Measurements from ENCODE around the gene STRA8.

Gene STRA8

DNA sequence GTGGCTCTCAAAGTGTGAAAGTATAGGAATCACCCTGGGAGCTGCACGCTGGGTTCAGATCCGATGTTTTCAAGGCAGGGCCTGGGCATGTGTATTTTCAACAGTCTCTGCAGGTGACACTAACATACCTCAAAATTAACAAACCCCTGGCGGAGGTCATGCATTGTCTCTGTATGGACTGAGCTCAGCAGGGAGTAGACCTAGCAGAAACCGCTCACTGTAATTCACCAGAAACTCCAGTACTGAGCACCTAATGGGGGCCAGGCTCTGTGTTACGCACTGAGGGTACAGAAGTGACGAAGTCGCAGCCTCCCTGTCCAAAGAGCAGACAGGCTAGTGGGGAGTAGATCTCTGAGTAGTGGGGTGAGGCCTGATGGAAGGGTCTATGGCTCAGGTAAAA is 5.6 kb downstream of the STRA8 start:
- DNase-seq, result no peak

DNA sequence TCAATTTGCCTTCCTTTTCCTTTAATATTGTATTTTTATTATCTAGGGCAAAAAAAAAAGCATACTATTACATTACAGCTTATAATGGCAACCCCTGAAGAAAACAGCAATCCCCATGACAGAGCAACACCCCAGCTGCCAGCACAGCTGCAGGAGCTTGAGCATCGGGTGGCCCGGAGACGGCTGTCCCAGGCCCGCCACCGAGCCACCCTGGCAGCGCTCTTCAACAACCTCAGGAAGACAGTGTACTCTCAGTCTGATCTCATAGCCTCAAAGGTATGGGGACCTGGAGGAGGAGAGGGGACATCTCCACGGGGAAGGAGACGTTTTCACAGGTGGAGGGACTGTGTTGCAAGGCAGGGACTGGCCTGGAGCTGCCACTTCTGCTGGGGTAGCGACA is 6.8 kb downstream of the STRA8 start:
- no peak for DNase-seq

DNA sequence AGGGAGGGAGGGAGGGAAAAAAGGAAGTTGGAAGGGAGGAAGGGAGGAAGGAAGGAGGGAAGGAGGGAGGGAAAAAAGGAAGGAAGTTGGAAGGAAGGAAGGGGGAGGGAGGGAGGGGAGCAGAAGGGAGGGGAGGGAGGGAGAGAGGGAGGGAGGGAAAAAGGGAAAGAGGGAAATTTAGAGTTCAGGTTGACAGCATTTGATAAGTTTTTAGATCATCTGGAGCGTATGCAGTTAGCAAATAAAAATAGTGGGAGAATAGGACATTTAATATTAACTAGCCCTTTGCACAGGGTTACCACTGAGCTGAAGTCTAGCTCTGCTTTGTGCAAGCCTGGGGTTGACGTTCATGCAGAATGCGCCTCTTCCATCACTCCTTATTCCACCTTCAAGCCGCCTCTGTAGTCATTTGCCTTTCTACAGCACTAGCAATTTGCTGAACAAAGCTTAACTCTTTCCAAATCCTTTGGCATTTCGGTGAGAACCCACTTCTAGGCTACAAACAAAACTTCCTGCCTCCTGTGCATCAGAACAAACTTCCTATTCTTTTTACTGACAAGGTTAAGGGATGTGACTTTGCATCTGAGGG is 8.6 kb downstream of the STRA8 start:
- DNase-seq, result no peak

DNA sequence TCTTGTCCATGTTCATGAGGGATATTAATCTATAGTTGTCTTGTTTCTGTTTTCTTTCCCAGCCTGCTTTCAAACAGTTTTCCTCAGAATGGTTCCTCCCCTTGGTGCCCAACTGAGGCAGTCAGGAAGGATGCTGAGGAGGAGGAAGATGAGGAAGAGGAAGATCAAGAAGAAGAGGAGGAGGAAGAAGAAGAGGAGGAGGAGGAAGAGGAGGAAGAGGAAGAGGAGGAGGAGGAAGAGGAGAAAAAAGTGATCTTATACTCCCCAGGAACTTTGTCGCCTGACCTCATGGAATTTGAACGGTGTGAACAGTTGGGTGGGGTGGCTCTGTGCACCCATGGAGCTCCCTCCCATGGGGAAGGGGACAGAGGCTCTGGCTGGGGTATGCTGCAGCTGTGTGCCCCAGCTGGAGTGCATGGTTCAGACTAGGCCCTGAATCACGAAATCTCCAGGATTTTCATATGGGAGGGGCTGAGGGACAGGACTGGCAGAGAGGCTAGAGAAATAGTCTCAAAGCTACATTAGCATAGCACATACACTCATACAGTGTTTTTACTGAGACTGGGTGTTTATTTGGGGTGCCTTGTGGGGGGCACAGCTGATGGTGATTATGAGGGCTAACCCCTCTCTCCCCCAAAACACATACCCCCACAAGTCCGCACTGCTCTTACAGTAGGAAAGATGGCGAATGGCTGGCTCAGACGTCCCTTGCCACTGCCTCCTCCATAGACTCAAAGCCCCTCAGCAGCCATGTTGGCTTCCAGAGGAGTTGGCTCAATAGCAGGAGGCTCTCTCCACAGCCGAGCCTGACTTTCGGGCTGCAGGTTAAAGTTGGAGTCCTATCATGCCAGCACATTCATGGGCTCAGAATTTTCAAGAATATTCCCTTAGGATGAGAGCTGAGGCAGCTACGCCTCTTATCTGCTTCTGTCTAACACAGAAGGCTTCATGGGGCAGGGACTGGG is 11.9 kb downstream of the STRA8 start:
- no peak for DNase-seq

DNA sequence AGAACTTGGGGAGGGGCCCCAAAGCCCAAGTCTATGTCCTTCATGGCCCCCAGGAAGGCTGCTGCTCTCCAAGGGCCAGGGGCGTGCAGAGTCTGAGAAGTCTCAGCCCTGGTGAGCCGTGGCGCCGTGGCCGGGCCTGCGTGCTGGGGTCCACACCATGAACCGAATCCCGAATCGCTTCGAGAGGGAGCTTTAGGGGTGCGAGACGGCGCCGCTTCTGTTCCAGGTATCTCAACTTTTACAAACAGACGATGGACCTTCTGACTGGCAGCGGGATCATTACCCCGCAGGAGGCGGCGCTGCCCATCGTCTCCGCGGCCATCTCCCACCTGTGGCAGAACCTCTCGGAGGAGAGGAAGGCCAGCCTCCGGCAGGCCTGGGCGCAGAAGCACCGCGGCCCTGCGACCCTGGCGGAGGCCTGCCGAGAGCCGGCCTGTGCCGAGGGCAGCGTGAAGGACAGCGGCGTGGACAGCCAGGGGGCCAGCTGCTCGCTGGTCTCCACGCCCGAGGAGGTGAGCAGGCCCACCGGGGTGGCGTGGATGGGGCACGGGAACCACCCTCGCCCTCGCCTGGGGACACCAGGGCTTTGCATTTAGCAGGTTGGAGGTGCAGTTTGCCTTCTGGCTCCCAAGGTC is 12.7 kb downstream of the STRA8 start:
- no peak for DNase-seq

DNA sequence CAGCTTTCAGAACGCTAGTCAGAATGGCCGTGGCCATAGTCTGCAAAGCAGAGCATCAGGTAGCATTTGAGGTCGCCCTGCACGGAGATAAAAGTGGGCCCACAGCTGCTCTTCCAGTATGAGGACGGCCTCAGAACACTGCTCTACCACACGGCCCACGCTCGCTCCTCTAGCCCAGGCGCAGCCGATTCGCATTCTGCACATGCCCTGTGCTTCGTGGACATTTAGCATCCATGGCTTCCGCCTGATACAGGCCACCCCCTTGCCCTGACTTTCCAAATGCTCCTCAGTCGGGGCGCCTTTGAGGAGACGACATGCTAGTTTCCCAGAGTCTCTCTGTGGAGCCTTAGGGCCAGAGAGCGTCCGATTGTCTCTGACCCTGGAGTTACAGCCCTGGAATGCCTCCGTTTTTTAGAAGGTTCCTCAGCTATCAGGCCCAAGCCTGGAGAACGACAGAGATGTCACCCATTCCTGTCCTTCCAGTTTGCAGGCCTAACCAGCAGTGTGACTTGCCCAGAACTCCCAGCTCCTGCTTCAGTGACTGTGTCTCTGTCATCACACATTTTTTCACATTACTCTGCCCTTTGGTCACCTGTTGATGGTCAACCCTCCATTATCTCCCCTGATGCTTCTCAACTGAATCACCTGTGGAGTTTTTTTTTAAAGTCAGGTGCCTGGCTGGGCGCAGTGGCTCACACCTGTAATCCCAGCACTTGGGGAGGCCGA is 14.3 kb downstream of the STRA8 start:
- DNase-seq, result no peak

DNA sequence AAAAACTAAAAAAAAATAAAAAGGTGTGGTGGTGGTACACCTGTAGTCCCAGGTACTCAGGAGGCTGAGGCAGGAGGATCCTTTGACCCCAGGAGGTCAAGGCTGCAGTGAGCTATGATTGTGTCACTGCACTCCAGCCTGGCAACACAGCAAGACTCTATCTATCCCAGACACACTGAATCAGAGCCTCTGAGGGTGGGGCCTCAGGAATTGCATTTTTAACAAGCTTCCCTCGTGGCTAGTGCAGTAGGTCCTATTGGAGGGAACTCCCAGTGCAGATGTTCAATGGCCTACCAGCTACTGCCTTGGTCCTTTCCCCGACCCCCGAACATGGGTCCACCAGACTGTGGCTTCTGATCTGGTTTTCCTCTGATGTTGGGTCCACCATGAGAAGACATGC is 14.9 kb downstream of the STRA8 start:
- no peak for DNase-seq

DNA sequence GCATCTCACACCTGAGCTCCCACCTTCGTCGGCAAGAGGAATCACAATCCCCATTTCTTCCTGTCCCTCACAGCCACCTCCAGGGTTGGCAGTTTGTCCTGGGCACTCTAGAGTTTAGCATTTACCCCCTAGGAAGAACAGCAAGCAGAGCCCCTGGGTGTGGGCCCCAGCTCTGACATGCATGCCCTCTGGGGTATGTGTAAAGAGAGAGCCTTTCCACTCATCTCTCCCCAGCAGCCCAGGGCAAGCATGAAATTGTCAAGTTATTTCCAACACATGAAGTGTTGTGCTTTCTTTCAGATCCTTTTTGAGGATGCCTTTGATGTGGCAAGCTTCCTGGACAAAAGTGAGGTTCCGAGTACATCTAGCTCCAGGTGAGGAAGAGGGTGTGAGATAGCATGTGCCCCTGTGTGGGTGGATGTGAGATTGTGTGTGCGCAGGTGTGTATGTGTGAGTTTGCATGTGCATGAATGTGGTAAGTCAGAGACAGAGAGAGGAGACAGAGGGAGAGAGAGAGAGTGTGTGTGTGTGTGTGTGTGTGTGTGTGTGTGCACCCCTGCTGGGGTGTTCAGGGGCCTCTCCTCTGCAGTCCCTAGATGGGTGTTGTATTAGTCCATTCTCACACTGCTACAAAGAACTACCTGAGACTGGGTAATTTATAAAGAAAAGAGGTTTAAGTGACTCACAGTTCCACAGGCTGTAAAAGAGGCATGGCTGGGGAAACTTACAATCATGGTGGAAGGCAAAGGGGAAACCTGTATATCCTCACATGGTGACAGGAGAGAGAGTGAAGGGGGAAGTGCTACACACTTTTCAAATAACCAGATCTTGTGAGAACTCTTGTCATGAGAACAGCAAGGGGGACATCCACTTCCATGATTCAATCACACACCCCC is 18.1 kb downstream of the STRA8 start:
- DNase-seq, result no peak

DNA sequence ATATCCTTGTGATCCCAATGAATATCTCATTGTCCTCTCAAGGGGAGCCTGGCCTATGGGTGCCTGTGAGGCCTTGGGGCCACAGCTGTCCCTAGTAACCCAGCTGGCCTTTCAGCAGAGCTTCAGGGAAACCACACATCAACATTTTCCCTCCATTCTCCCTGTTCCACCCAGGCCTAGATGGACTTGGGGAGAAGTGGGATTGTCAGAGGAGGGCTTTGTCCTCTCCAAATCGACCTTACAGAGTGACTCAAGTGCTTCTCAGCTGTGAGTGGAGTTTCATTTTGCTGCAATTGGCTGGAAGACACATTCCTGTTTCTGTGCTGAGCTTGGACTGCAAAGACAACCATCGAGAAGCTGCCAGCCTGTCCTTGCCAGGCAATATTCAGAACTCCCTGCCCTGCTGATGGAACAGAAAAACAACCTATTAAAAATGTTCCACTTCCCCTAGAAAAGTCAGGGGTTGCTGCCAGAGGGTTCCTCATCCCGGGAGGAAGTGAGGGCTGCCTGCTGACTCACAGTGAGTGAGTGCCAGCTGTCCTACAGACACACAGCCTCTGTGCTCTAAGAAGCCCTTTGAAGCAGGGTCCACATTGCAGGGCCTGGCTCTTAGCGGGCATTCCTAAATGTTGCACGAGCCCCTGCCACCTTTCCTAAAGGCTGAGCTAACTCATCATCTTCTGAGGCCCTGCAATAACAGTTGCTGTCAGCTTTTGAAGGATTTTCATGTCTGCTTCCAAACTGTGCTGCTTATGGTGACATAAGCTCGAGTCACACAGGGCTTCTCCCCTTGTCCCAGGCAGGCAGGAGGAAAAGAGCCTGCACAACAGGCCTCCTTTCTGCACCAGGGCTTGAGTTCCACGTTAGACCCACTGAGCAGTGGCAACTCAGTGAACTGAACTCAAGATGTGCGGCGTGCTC is 20.5 kb downstream of the STRA8 start:
- DNase-seq, result no peak

DNA sequence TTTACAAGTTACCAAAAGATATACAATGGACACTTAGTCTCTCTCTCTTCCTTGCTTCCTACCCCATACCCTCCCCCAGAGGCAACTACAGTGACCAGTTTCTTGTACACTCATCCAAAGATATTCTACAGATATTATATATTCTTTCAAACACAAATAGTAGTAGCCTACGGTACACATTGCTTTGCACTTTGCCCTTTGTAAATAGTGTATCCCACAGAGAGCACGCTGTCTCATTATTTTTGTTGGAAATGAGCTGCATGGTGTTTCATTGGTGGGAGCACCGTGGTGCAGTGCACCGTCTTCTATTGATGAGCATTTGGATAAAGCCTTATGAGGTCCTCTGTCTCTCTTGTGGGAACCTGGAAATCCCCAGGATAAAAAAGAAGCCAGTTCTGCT is 24.2 kb downstream of the STRA8 start:
- DNase-seq, result no peak

DNA sequence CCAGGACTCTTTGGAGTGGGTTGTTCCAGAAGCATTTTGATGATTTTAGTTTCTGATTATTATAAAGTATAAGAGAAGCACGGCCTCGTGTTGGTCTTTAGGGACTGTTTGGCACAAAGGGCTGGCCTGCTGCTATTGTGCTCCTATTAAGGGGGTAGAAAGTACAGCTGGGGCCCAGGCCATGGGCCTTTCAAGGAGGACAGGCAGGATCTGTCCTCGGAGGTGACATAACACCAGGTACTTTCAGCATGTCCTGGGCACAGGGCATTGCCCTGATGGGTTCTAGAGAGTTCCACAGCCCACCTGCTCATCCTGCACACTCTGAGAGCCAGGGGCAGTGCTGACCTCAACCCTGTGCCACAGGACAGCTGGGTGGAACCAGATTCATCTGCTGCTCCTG is 24.9 kb downstream of the STRA8 start:
- no peak for DNase-seq

DNA sequence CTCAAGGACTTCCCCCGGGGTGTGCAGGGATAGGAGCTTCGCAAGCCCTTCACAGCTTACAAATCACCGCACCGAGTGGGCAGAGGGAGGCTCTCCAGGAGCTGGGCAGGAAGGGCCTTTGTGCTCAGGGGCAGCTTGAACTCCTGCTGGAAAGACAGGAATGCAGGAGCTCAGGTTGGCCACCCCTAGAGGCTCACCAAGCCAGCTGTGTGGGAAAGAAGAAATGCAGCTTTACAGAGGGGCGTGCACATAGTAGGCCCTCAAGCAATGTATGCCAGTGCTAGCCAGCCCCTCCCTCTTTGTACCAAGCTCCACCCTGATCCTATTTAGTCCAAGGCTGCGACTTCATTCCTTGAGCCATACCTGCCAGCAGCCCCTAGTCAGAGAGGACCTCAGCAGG is 26.1 kb downstream of the STRA8 start:
- DNase-seq, result no peak

DNA sequence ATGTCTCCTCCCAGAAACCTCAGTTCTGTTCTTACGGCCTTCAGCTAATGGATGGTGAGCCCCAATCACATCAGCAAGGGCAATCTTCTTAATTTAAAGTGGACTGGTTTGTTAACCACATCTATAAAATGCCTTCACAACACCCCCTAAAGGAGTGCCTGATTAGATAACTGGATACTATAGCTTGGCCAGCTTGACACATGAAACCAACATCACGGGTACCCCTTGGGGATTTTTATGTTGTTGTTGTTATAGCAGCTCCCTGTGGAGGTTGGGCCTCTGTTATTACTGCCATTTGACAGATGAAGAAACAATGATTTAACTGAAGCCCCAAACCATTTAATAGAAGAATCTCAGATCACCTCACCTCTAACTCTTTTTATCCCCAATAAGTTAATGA is 26.8 kb downstream of the STRA8 start:
- no peak for DNase-seq

DNA sequence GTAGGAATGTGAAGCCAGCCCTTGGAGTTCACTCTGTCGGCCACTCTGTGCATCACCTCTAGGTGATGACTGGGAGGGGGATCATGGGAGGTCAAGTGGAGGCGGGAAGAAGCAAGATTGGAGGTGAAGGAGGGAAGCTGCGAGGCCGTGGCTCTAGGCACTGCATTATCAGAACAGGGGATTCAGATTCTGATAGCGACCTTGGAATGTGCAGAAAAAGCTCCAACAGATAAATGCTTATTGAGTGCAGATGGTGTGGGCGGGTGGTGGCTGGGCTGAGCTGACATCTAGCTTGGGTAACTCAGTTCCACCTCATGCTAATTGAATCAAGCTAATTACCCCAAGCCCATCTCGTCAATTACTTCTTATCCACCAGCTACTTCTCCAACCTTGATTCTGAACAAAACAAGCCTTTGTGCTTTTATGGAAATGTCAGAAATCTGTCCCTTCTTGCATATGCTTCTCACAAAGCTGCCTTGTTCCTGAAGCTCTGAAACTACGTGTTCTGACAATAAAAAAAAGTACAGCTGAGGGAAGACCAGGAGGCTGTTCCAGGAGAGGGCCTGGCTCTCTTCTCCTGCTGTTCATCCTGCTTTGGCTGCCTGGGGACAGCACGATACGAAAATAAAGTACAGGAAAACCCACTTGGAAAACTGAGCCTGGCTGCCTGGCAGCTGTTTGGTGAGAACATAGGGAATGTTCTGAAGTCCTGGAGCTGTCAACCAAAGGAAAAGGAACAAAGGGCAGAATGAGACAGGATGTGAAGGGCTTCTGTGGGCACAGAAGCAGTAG is 27.5 kb downstream of the STRA8 start:
- no peak for DNase-seq

DNA sequence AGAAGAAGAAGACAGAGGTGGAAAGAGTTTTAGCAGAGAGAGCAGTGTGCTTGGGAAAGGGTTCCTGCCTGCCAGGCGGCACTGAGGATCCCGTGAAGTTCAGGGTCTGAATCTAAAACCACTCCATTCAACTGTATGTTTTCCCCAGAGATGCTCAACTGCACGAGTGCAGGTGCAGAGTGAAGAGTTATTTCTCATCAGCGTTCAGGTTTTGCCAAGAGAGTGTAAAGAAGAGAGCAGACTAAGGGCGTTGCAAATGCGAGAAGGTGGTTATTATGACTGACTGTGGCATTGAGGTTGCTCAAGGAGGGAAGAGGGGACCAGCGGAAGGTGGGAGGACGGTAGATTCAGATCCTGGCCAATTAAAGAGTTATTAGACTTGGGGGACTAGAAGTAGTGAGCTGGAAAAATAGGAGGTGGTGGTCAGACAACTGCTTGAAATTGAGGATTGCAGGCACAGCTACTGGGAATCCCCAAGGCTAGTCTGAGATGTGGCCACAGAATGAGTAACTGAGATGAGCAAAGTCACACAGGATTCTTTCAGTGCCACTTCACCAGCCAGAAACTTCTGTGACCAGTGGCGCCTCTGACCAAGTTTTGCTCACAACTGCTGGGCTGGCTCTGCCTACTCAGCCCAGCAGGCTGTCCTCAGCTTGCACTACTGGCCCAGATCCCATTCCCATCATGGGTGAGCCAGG is 29.1 kb downstream of the STRA8 start:
- no peak for DNase-seq

DNA sequence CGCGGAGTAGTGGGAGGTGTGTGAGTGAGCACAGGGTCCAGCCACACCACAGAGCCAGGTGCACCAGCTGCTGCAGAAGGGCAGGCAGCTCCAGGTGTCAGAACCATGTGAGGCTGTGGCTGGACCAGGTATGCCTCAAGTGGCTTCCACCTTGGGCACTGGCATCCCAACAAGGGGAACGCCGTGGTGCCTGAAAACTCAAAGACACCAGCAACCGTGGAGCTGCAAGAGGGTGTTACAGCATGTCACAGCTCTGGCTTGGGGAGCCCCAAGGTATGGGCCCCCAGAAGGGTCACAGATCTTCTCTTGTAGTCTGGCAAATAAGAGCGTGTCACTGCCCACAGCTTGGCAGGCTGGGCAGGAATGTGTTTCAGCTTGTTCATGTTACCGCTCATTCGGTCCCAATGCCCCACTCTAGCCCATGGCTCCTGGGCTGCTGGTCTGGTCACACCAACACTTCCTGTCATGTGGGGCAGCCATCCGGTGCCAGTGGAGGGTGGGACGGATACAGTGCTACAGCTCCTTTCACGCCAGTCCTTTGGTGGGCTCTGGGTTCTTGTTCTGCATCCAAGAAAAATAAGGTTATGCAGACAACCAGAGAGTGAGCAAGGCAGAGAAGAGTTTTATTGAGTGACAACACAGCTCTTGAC is 29.8 kb downstream of the STRA8 start:
- no peak for DNase-seq

DNA sequence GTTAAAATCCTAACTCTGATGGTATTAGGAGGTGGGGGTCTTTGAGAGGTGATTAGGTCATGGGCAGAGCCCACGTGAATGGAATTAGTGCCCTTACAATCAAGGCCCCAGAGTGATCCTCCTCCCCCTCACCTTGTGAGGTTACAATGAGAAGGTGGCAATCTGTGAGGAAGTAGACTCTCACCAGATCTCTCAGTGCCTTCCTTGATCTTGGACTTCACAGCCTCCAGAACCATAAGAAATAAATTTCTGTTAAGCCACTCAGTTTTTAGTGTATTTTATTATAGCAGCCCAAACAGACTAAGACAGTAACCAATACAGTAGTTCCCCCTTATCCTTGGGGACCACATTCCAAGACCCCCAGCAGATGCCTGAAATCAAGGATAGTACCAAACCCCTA is 32.0 kb downstream of the STRA8 start:
- no peak for DNase-seq

DNA sequence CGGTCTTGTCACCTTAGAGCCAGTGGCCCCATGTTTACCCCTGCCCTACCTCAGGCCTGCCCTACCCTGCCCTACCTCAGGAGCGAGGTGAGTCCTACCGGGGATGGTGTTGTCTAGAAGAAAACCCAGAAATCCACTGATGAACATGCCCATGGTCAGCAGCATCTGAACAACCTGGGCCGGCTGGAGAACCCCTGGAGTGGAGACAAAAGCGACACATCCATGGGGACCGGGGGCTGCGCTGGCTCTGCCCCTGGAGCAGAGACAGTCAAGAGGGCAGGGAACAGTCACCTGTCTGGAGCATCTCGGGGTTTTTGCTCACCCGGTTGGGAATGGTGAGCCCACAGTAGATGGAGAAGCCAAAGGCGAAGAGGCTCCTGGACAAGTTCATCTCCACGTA is 36.3 kb downstream of the STRA8 start:
- DNase-seq, result no peak

DNA sequence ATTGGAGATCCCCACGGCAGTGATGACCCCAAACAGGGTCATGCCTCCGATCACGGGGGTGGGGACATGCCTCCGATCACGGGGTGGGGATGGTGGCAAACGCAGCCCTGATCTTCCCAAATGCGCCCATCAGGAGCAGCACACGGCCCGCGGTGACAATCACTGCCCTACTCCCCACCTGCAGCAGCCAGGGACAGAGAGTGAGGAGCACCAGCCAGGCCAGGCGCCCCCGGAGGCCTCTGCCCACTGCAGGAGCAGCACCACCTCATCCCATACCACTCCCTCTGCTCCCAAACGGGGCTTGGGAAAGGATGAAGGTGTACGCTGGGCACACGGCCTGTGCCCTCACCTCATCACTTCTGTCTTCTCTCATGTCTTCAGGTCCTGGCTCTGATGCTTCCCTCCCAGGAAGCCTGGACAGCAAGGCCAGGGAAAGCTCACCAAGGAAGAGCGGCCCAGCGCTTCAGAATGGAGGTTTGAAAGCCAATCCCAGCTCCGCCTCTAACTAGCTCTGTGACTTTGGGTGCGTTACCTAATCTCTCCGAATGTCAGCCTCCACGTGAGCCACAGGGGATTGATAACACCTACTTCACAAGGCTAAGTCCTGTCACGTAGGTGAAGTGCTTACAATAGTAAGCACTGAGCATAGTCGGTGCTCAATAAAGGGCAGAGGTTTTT is 37.1 kb downstream of the STRA8 start:
- no peak for DNase-seq

Measured in NCI-H1092 (cell line).